ENCODE results near the gene DNAJC15. TPM values are rescaled to one million over a fixed set of nuclear protein-coding genes. Genes with fewer than 3 reads are reported as not detected.
A peak's percentile ranks its signal among the peaks of the same experiment; 100 is the strongest.
"Not testable (repeated sequence)": the region's sequence is repeated elsewhere in the genome, so short reads cannot be mapped to it uniquely, and the experiment has no call there.

The DNAJC15 gene
- total RNA-seq, 1 donor from 2014 or later: 21.6 TPM

DNA sequence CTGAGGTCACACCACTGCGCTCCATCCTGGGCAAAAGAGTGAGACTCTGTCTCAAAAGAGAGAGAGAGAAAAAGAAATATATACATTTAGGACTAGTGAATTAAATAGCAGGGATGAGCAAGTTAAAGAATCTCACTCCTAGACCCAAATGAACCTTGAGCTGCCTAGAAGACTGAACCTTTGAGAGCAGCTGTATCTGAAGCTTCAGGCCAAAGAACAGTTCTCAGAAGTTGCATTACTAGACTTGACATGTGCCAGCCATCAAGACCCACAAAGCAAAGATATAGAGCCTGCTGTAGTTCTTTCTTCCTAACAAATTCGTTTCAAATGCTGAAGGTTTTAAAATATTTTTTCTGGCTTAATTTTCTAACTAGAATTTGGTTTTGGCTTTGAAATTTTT is 16.6 kb downstream of the DNAJC15 start:
- Mint-ChIP-seq H3K9me3 (ENCODE audit: low read depth) (no peaks in the 10 kb centered on the region), H3K27ac (ENCODE audit: unreplicated experiment) (no peak overlapping the region), H3K4me3 (ENCODE audit: unreplicated experiment) (no peak overlapping the region), H3K4me1 (ENCODE audit: low read depth) (peaks cover 48% of the 10 kb centered on the region), H3K27me3 (ENCODE audit: low read depth) (no peaks in the 10 kb centered on the region), H3K36me3 (ENCODE audit: low read depth) (no peaks in the 10 kb centered on the region)
- no peak for TF ChIP-seq CTCF (IDR thresholded peaks at IDR 0.05)
- no peak for DNase-seq (ENCODE audit: low spot score)

DNA sequence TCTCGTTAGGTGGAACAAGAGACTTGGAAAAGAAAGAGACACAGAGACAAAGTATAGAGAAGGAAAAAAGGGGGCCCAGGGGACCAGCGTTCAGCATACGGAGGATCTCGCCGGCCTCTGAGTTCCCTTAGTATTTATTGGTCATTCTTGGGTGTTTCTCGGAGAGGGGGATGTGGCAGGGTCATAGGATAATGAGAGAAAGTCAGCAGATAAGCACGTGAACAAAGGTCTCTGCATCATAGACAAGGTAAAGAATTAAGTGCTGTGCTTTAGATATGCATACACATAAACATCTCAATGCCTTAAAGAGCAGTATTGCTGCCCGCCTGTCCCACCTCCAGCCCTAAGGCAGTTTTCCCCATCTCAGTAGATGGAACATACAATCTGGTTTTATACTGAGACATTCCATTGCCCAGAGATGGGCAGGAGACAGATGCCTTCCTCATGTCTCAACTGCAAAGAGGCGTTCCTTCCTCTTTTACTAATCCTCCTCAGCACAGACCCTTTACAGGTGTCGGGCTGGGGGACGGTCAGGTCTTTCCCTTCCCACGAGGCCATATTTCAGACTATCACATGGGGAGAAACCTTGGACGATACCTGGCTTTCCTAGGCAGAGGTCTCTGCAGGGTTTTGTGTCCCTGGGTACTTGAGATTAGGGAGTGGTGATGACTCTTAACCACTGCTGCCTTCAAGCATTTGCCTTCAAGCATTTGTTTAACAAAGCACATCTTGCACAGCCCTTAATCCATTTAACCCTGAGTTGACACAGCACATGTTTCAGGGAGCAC is 17.4 kb downstream of the DNAJC15 start:
- H3K4me3 Mint-ChIP-seq (ENCODE audit: unreplicated experiment); H3K36me3 Mint-ChIP-seq (ENCODE audit: low read depth); H3K27ac Mint-ChIP-seq (ENCODE audit: unreplicated experiment); H3K27me3 Mint-ChIP-seq (ENCODE audit: low read depth); DNase-seq (ENCODE audit: low spot score); H3K9me3 Mint-ChIP-seq (ENCODE audit: low read depth): not testable (repeated sequence)
- peaks cover 56% of the 10 kb centered on the region for H3K4me1 Mint-ChIP-seq (ENCODE audit: low read depth)

DNA sequence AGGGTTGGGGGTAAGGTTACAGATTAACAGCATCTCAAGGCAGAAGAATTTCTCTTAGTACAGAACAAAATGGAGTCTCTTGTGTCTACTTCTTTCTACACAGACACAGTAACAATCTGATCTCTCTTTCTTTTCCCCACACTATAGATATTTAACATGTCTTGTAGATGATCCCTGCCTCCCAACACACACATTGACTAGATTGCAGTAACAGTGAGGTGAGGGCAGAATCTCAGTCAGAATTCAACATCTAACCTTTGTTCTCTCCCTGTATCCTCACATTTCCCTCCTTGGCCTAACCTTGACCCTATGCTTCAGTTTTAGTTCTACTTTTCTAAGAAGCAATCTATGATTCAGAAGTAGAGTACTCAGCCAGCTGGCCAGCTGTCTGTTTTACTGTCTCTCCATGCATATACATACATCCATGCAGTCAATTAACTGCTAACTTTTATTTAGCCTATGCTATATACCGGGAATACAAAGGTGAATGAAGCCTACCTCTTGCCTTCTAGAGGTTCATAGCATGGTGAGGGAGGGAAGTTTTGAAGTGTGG is 18.1 kb downstream of the DNAJC15 start:
- TF ChIP-seq CTCF (IDR thresholded peaks at IDR 0.05): no peak
- peaks cover 57% of the 10 kb centered on the region for H3K4me1 Mint-ChIP-seq (ENCODE audit: low read depth)
- no peaks in the 10 kb centered on the region for H3K9me3 Mint-ChIP-seq (ENCODE audit: low read depth)
- no peak overlapping the region for H3K4me3 Mint-ChIP-seq (ENCODE audit: unreplicated experiment)
- no peaks in the 10 kb centered on the region for H3K36me3 Mint-ChIP-seq (ENCODE audit: low read depth)
- no peak for DNase-seq (ENCODE audit: low spot score)
- no peak overlapping the region for H3K27ac Mint-ChIP-seq (ENCODE audit: unreplicated experiment)
- H3K27me3 Mint-ChIP-seq (ENCODE audit: low read depth): no peaks in the 10 kb centered on the region

GRCh38 chr13:43042410-43042921 is 19.1 kb downstream of the DNAJC15 start:
- Mint-ChIP-seq H3K4me1 (ENCODE audit: low read depth) (peaks cover 53% of the 10 kb centered on the region), H3K9me3 (ENCODE audit: low read depth) (no peaks in the 10 kb centered on the region), H3K27ac (ENCODE audit: unreplicated experiment) (no peak overlapping the region), H3K27me3 (ENCODE audit: low read depth) (no peaks in the 10 kb centered on the region), H3K4me3 (ENCODE audit: unreplicated experiment) (no peak overlapping the region), H3K36me3 (ENCODE audit: low read depth) (no peaks in the 10 kb centered on the region)
- TF ChIP-seq CTCF (IDR thresholded peaks at IDR 0.05): no peak
- no peak for DNase-seq (ENCODE audit: low spot score)

GRCh38 chr13:43044720-43045301 is 21.4 kb downstream of the DNAJC15 start:
- Mint-ChIP-seq H3K27me3 (ENCODE audit: low read depth) (no peaks in the 10 kb centered on the region), H3K4me3 (ENCODE audit: unreplicated experiment) (no peak overlapping the region), H3K27ac (ENCODE audit: unreplicated experiment) (peak overlapping the region; percentile 6), H3K36me3 (ENCODE audit: low read depth) (no peaks in the 10 kb centered on the region), H3K9me3 (ENCODE audit: low read depth) (no peaks in the 10 kb centered on the region), H3K4me1 (ENCODE audit: low read depth) (peaks cover 51% of the 10 kb centered on the region)
- no peak for TF ChIP-seq CTCF (IDR thresholded peaks at IDR 0.05)
- no peak for DNase-seq (ENCODE audit: low spot score)

DNA sequence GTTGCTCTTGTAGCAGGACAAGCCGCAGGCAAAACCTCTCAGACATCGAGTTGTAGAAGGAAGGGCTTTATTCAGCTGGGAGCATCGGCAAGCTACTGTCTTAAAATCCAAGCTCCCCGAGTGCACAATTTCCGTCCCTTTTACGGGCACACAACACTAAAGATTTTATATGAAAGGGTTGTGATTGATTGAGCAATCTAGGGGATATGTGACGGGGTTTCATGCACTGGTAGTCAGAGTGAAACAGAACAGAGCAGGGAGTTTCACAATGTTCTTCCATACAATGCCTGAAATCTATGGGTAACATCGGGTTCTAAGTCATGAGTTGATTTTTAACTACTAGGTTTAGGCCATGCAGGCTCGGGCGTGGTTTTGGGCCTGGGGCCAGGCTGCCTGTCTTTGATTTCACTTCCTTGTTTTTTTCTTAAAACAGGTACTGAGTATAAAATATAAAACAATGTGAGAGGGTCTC is 22.0 kb downstream of the DNAJC15 start:
- Mint-ChIP-seq H3K4me1 (ENCODE audit: low read depth) (peaks cover 46% of the 10 kb centered on the region), H3K27ac (ENCODE audit: unreplicated experiment) (peak overlapping the region; percentile 6)
- not testable (repeated sequence) for DNase-seq (ENCODE audit: low spot score); H3K4me3 Mint-ChIP-seq (ENCODE audit: unreplicated experiment); H3K36me3 Mint-ChIP-seq (ENCODE audit: low read depth); H3K27me3 Mint-ChIP-seq (ENCODE audit: low read depth); H3K9me3 Mint-ChIP-seq (ENCODE audit: low read depth)

All from chondrocyte (in vitro differentiated cells).